ENCODE data around the gene SLC2A4RG.

SLC2A4RG gene

GRCh38 chr20:63699466-63700198 is 39.9 kb upstream of the SLC2A4RG start:
- DNase-seq (ENCODE audit: low read depth in 2 of 2), result no peak

GRCh38 chr20:63700199-63701050 is 39.2 kb upstream of the SLC2A4RG start:
- no peak for DNase-seq (ENCODE audit: low read depth in 2 of 2)

DNA sequence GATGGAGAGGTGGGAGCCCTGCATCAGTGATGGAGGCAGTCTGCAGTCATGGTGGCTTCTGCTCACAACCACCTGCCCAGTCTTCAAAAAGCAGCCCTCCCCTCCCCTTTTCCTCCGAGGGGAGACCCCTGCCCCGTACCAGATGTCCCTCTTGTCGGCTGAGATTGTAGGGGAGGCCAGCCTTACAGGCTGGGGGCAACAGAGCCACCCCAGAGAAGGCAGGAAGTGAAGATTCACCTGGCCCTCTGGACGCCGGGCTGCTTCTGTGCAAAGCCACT is 38.6 kb upstream of the SLC2A4RG start:
- no peak for DNase-seq (ENCODE audit: low read depth in 2 of 2)

- DNase-seq (ENCODE audit: low read depth in 2 of 2), result no peak
Observed at GRCh38 chr20:63701329-63702035, 38.1 kb upstream of the SLC2A4RG start.

DNA sequence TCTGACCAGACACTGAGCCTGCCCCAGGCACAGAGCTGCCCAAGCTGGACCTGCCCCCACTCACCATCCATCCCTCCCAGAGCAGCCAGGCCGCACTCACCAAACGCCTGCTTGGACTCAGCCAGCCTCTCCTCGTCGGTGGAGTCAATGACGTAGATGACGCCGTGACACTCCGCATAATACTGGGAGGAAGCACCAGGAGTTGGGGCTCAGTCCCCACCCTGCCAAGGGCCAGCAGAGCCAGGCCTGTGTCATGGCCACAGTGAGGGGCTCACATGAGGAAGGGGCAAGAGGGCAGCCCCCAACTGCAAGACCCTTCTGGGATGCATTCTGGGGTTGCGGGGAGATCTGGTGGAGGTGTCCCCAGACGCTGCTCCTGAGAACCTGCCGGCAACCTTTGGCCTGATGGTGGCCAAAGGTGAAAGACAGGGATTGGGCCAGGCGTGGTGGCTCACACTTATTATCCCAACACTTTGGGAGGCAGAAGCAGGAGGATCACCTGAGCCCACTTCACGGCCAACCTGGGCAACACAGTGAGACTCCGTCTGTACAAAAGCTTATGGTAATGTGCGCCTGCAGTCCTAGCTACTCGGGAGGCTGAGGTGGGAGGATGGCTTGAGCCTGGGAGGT is 37.4 kb upstream of the SLC2A4RG start:
- DNase-seq (ENCODE audit: low read depth in 2 of 2), result no peak

- DNase-seq (ENCODE audit: low read depth in 2 of 2), result no peak
Observed at GRCh38 chr20:63702751-63703470, 36.7 kb upstream of the SLC2A4RG start.

DNA sequence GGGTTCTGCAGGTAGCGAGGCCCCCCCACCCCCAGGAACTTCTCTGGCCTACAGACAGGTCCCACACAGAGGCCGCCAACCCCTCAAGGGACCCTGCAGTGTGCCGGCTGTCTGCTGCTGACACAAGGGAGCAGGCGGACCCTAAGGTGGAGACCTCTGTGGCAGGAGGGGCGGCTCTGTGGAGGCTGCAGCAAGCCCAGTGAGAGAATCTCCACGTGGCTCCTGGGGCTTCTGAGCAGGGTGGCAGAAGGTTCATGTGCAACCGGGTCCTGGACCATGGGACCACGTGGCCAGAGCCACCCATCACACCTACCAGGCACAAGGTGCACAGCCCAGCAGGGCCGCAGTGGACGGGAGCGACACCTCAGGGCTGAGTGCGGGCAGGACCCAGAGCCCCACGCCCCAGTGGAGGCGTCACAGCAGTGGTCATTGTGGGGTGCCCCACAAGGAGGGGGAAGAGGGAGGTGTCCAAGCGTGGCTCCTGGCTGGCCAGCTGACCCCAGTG is 36.1 kb upstream of the SLC2A4RG start:
- DNase-seq (ENCODE audit: low read depth in 2 of 2), result no peak

DNA sequence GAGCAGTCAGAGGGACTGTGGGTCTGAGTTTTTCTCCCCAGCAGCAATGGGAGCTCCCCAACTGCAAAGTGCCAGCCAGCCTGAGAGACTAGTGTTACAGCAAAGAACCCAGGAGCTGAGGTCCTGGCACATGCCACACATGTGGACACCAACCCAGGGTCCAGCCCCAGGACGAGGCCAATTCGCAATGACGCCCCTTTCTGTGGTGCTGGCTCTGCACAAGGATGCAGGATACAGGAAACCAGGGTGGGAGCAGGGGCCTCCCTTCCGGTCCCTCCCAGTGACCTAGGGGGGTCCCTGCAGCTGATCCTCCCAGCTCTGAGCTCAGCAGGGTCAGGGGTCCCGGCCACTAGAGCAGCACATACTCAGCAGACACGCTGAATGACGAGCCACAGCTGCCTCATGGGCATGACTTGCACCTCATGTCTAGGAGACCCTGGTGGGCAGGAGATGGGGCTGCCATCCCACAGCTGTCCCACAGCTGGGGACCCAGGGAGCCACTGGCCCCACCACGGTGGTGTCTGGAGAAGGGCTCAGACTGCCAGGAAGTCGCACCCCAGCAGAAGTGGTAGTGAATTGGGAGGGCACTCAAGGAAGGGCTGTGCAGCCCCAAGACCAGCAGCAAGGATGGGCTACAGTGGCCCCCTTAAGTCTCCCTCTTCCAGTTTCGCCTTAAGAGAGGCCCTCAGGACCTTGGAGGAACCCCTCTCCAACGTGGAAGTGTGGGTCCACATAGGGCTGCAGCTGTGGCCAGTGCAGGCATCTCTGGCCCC is 35.4 kb upstream of the SLC2A4RG start:
- DNase-seq (ENCODE audit: low read depth in 2 of 2), result no peak

- no peak for DNase-seq (ENCODE audit: low read depth in 2 of 2)
Observed at GRCh38 chr20:63704749-63705117, 34.8 kb upstream of the SLC2A4RG start.

GRCh38 chr20:63705232-63706026 is 34.1 kb upstream of the SLC2A4RG start:
- DNase-seq (ENCODE audit: low read depth in 2 of 2), result no peak

- DNase-seq (ENCODE audit: low read depth in 2 of 2), result no peak
Observed at GRCh38 chr20:63706027-63706695, 33.4 kb upstream of the SLC2A4RG start.

- DNase-seq (ENCODE audit: low read depth in 2 of 2), result no peak
Observed at GRCh38 chr20:63706852-63707557, 32.6 kb upstream of the SLC2A4RG start.

DNA sequence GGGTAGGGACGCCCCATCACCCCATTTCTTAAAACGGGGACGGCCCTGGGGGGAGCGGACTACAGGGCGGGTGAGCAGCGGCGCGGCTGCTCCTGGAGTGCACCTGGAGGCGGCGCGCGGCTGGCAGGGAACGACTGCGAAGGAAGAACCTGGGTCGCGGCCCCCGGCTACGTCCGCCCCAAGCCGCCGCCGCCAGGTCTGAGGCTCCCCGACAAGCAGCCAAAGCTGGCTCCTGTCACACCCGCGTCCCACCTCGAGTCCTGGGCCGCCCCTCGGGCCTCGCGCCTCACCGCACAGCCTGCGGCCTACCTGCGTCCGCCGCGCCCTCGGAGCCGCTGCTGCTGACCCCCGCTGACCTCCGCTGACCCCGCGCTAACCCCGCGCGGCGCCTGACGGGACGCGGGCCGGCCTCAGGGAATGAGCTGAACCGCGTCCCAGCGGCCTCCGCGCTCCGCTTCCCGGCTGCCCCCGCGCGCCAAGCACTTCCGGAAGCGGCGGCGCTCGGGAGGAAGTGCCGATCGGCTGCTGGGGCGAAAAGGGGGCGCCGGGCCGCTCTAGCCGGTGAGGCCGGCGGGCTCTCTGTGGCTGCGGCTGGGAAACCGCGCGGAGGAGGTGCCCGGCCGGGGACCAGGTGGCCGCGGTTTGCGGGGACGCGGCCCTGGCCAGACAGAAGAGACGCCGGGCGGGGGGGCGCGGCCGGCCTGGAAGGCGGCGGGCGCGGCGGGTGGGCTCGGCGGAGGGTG is 31.8 kb upstream of the SLC2A4RG start, which contains the start of the genes ARFRP1 and ZGPAT:
TSS of gene ARFRP1 (minus strand) at position 419 of the 743 bp plus-strand sequence. CDS start 885 bp downstream, outside the sequence.
TSS of gene ZGPAT (plus strand) at position 482 of the 743 bp plus-strand sequence. CDS start 542 bp downstream, outside the sequence.
- DNase-seq (ENCODE audit: low read depth in 2 of 2), result peak; percentile 81 to 84

GRCh38 chr20:63708301-63709148 is 31.1 kb upstream of the SLC2A4RG start:
- no peak for DNase-seq (ENCODE audit: low read depth in 2 of 2)

DNA sequence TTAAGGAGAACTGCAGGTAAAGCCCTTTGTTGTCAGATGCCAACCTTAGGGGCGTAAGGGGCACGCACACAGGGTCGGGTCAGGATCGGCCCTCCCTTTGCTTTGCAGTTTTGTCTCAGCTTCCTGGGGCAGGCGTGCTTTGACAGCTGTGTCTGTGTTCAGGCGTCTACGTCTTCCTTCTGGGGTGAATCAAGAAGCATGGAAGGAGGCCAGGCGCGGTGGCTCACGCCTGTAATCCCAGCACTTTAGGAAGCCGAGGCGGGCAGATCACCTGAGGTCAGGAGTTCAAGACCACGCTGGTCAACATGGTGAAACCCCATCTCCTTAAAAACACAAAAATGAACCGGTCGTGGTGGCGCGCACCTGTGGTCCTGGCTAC is 30.4 kb upstream of the SLC2A4RG start:
- DNase-seq (ENCODE audit: low read depth in 2 of 2), result no peak

DNA sequence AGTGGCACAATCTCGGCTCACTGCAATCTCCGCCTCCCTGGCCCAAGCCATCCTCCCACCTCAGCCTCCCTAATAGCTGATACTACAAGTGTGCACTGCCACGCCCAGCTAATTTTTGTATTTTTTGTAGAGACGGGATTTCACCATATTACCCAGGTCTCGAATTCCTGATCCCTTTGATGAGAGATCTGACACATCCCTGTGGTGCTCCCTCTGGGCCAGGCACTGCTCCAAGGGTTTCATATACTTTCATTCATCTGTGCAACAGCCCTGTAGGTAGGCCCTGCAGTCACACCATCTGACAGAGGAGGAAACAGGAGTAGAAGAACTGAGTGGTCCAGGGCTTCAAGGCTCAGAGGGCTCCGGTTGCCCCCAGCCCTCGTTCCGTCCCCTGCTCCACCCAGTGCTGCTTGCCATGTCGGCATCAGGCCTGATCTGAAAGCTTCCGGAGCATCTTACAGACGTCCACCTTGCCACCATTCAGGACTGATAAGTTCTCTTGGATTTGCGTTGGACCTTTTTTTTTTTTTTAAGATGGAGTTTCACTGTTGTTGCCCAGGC is 28.4 kb upstream of the SLC2A4RG start:
- no peak for DNase-seq (ENCODE audit: low read depth in 2 of 2)
